ENCODE data around the gene TBC1D13.
"Not testable (repeated sequence)": the region's sequence is repeated elsewhere in the genome, so short reads cannot be mapped to it uniquely, and the experiment has no call there.

DNA sequence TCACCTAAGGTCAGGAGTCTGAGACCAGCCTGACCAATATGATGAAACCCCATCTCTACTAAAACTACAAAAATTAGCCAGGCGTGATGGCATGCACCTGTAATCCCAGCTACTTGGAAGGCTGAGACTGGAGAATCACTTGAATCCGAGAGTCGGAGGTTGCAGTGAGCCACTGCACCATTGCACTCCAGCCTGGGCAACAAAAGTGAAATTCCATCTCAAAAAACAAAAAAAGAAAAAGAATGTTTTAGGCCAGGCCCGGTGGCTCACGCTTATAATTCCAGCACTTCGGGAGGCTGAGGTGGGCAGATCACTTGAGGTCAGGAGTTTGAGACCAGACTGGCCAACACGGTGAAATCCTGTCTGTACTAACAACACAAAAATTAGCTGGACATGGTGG is 71.4 kb downstream of the TBC1D13 start:
- TF ChIP-seq YY1 (IDR thresholded peaks at IDR 0.05; ENCODE audit: insufficient read depth, insufficient read length); SUZ12 (IDR thresholded peaks at IDR 0.05; ENCODE audit: extremely low read depth, insufficient read depth, insufficient read length): not testable (repeated sequence)
